ENCODE measurements around the gene DAB2.

Gene DAB2

GRCh38 chr5:39459071-39459470 is 34.3 kb upstream of the DAB2 start:
- DNase-seq (ENCODE audit: low read depth): no peak
- TF ChIP-seq, protein P1, sequence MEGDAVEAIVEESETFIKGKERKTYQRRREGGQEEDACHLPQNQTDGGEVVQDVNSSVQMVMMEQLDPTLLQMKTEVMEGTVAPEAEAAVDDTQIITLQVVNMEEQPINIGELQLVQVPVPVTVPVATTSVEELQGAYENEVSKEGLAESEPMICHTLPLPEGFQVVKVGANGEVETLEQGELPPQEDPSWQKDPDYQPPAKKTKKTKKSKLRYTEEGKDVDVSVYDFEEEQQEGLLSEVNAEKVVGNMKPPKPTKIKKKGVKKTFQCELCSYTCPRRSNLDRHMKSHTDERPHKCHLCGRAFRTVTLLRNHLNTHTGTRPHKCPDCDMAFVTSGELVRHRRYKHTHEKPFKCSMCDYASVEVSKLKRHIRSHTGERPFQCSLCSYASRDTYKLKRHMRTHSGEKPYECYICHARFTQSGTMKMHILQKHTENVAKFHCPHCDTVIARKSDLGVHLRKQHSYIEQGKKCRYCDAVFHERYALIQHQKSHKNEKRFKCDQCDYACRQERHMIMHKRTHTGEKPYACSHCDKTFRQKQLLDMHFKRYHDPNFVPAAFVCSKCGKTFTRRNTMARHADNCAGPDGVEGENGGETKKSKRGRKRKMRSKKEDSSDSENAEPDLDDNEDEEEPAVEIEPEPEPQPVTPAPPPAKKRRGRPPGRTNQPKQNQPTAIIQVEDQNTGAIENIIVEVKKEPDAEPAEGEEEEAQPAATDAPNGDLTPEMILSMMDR (IDR thresholded peaks at IDR 0.05; ENCODE audit: insufficient read depth, low read depth, low read length, missing control alignments): no peak
- no peak overlapping the region for H3K4me3 ChIP-seq (ENCODE audit: low read depth, low read length)

- DNase-seq (ENCODE audit: low read depth): no peak
- no peak overlapping the region for H3K4me3 ChIP-seq (ENCODE audit: low read depth, low read length)
- TF ChIP-seq, protein P1 (IDR thresholded peaks at IDR 0.05; ENCODE audit: insufficient read depth, low read depth, low read length, missing control alignments): no peak
These were observed 30.9 kb upstream of the DAB2 start for GRCh38 chr5:39455645-39456044.

DNA sequence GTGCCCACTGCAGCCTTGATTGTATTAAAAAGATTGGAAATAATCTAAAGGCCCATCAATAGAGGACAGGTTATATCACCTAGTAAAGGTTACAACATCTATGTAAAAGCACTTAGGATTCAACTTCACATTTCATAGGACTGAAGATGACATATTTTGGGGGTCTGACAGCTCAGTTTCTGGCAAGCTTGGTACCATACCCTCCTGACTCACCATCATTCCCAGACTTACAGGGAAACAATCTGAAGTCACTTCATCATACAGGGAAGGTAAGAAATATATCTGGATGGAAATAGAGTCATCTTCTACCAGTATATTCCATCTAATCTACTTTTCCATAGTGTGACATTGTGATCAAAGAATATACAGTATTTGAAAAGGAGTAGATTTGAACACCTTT is 28.8 kb upstream of the DAB2 start:
- TF ChIP-seq, protein P1 (IDR thresholded peaks at IDR 0.05; ENCODE audit: insufficient read depth, low read depth, low read length, missing control alignments): no peak
- H3K4me3 ChIP-seq (ENCODE audit: low read depth, low read length): no peak overlapping the region
- no peak for DNase-seq (ENCODE audit: low read depth)

DNA sequence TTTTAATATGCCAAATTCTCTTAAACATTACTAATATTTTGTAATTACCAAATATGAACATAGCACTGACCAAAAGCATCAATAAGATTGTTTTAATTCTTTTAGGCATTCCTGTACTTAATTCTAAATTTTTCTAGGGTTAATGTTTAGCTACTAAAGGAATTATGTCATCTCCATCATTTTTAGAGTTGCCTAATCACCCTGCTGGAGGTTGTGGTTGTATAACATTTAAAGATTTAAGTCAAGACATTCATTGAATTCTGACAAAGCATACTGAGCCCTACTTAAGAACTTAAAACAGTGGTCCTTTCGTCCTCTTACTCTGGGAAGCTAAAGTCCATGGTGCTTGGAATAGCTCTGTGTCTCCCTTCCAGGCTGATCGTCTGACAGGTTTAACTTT is 28.1 kb upstream of the DAB2 start:
- no peak for DNase-seq (ENCODE audit: low read depth)
- TF ChIP-seq, protein P1 (IDR thresholded peaks at IDR 0.05; ENCODE audit: insufficient read depth, low read depth, low read length, missing control alignments): no peak
- H3K4me3 ChIP-seq (ENCODE audit: low read depth, low read length): no peak overlapping the region

GRCh38 chr5:39451276-39451941 is 26.6 kb upstream of the DAB2 start:
- DNase-seq (ENCODE audit: low read depth): no peak

DNA sequence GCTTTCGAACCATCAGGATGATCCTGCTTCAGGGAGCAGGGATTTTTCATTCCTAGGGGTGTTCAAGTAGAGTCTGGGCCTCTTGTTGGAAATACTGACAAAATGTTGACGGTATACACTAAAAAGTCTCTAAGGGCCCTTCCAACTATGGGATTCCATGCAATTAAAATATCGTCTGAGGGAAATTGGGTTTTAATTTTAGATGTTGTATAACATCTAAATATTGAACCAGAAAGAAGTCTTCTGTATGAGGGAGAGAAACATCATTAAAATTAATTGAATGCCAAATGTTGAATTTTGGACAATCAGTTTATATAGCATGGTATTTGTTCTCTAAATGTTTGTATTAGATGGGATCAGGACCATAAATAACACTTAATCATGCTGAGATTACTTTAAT is 25.7 kb upstream of the DAB2 start:
- TF ChIP-seq, protein P1 (IDR thresholded peaks at IDR 0.05; ENCODE audit: insufficient read depth, low read depth, low read length, missing control alignments): no peak
- no peak overlapping the region for H3K4me3 ChIP-seq (ENCODE audit: low read depth, low read length)
- no peak for DNase-seq (ENCODE audit: low read depth)

More at GRCh38 chr5:39451276-39451941, 26.6 kb upstream of the DAB2 start:
- TF ChIP-seq, protein P1 (IDR thresholded peaks at IDR 0.05; ENCODE audit: insufficient read depth, low read depth, low read length, missing control alignments): no peak
- H3K4me3 ChIP-seq (ENCODE audit: low read depth, low read length): no peak overlapping the region

DNA sequence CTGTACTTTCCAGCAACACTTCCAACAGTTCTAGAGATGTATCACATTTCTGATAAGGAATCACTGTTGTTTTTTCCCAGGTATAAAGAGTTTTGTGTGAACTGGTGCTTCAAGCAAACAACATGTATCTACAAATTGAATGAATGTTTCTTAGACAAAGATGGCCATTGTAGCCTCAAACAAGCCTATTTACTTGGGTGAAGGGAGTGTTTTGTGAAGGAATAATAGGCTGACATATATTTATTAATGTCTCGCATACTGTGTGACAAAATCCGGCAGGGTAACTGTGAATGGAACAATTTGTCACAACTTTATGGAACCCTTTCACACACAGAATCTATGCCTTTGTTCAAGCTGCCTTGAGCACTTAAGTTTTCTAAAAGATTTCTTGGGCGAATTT is 24.8 kb upstream of the DAB2 start:
- no peak for DNase-seq (ENCODE audit: low read depth)
- TF ChIP-seq, protein P1 (IDR thresholded peaks at IDR 0.05; ENCODE audit: insufficient read depth, low read depth, low read length, missing control alignments): no peak
- no peak overlapping the region for H3K4me3 ChIP-seq (ENCODE audit: low read depth, low read length)
